GM21447 (cell line): ENCODE data around the gene LMO3.

Experiments used
- ATAC-seq: cut with Tn5 transposase; IDR thresholded peaks from one replicate; pipeline ENCODE4 v1.9.1; 2021; ENCODE audit not compliant: unreplicated experiment

LMO3 gene

DNA sequence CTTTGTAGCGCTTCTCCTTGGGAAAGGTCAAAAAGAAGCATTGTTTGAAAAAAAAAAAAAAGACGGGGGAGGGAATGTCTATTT is at the start of gene LMO3:
TSS of gene LMO3 (minus strand) at position 46 of the 84 bp plus-strand sequence. CDS start 5,302 bp downstream, outside the sequence.
- ATAC-seq, result no peak

DNA sequence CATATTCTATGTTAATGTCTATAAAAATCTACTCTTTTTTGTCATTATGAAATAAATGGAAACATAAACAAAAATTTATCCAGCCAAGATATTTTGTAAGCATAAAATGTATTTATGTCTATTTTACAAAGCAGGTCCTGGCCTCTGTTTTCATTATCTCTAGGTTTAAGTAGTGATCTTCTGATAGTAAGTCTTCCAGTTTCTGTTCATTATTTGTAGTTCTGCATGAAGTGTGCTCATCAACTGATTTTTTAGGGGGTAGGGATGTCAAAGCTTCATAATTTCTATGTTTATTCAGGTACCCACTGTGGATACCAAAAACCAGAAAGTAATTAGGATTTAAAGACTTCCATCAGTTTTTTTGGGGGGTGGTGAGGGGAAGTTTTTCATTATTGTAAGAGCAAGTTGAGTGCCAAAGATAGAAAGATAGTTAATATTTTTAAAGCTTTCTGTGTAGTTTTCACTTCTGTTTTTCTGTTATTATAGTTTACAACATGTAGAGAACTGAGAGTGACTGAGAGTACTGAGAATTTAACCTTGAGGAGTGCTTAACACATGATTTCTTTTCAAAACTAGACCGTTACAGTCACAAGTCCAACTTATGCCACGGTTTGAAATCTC is 30.6 kb upstream of the LMO3 start:
- ATAC-seq, result peak; percentile 68

DNA sequence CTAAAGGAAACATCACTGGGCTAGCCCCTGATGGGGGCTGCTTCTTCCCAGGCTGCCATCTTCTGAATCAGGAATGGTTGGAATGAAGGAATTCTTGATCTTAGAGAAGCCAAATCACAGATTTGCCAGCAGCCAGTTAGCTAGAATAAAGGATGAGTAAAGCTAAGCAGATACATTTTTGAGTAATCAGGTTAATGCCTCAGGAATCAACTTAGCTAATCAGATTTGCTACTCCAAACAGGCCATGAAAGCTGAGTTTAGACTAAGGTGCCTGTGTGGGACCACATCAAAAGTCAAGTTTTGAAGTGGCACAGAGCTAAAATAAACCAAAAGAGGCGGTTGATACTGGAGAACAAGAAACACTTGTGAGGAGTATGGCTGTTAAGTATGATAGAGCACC is 28.8 kb upstream of the LMO3 start:
- no peak for ATAC-seq

DNA sequence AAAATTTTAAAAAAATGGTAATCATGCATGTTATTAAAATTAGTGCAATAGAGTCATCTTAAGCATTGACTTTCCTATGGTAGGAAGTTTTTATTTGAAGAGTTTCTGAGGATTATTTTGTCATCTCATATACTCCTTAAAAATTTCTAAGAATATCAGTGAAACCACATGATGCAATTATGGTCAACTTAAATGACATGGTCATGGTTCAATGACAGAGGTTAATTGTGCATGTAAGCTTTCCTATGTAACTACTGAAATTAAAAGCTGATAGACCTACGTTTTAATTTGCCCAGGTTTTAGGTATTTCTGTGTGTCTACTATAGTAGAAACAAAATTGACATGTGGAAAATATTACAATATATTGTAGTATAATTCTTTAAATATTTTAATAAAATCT is 21.0 kb upstream of the LMO3 start:
- no peak for ATAC-seq

DNA sequence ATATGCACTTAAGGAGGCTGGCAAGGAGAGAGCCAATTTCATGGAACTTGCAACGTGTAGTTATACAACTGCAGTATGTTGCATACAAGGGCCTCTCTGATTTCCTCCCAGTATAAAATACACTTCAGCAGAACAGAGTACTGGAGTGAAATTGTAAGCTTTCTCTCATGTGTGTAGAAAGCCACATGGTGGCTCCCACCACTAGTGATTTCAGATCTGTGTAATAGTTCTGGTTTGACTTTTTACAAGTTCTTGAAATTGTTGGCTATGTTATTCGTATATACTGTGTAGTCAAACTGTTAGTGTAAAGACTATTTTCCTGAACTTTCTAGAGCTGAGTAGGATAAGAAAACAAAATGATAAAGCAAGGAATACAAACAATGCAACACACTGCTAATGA is 16.4 kb upstream of the LMO3 start:
- ATAC-seq, result no peak

DNA sequence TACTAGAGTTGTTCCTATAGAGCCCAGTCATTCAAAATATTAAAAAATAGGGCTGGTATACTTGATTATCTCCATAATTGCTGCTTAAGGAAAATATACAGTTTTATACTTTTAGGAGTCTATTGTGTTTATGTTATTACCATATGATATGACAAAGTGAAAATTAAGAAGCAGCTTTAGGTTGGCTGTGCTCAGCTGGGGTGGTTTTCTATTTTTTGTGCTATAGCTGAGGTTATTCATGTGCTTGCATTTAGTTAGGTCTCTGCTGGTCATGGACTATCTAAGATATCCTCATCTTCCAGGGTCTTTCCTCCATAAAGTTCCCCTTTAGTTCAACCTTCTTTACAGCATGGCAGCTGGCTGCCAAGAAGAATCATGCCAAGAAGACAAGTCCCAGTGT is 13.6 kb upstream of the LMO3 start:
- no peak for ATAC-seq

DNA sequence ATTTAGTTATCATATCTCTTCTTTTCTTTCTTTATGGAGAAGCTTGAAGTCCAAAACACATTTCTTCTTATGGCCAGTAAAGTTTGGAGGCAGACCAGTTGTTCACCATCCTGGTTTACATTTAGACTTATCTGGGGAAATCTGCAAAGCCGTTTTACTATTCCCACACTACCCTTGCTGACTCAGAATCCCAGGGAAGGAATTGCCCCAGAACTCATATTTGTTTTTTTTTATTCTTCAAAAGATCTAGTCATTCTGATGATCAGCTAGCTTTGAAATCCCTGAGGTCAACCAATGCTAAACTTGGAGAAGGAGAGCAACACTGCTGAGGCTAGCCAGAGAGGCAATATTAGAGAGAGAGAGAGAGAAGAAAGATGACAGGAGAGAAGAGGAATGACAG is 12.3 kb upstream of the LMO3 start:
- ATAC-seq, result no peak

DNA sequence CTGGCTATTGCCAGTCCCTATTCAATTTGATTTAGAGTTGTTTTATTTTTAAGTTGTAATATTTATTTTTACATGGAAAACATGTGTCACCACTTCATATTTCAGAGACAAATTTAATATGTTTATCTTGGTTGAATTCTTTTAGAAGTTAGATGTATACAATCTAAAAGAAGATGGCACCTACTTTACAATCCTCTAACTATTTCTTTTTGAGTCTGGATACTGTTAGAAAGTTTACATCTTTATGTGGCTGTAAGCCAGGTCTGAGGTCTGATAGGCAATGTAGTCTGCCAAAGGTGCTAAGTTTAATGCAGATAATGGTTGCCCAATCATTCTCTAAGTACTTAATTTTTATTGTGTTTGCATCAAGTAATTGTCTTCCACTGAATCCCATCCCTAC is 7.2 kb upstream of the LMO3 start:
- no peak for ATAC-seq

DNA sequence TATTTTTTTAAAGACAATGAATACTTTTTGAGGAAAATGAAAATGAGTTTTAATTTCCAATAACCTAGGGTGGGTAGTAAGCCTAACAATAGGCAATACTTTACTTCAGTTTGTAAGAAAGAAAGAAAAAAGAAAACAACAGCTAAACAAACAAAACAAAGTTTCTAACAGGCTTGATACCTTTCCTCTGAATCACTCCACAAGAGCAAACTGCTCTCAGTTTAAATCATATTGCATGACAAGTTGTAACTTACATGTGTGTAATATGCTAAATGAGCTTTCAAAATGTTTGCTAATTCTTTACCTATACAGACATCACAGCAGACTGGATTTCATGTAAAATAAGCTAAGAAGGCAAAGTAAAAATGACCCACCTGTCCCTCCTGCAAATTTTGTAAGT is 6.7 kb upstream of the LMO3 start:
- no peak for ATAC-seq

DNA sequence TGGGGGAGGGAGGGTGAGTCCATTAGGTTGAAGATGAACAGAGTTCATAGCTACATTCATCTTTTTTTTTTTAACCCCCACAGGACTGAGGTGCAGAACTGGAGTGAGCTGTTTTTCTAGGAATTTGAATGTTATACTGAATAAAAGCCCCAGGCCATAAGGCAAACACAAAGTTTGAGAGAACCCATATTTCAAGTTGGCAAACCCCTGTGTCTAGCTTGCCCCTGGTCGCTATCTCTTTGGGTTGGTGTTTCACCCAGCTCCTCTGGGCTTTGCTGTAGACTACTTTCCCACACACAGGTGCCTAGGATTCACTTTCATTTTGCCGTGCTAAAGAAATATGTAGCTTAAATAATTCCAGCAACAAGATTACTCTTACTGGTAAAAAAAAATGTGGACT is 5.2 kb upstream of the LMO3 start:
- ATAC-seq, result no peak

DNA sequence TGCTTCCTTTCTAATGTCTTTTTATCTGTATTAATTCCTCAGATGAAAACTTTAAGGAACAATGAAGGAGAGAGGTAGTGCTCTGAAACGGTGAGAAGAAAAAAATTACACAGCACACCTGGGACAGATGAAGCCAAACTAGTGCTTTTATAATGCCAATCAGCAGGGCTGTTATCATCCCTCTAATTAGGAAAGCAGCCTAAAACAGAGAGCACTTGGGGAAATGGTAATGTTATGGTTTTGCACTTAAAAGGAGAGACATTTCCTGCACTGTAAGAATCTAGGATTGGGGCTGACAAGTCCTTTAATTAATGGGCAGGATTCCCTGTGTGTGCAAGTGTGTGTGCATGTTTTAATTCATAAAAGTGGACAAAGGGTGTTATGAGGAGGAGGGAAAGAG is 4.8 kb upstream of the LMO3 start:
- no peak for ATAC-seq

DNA sequence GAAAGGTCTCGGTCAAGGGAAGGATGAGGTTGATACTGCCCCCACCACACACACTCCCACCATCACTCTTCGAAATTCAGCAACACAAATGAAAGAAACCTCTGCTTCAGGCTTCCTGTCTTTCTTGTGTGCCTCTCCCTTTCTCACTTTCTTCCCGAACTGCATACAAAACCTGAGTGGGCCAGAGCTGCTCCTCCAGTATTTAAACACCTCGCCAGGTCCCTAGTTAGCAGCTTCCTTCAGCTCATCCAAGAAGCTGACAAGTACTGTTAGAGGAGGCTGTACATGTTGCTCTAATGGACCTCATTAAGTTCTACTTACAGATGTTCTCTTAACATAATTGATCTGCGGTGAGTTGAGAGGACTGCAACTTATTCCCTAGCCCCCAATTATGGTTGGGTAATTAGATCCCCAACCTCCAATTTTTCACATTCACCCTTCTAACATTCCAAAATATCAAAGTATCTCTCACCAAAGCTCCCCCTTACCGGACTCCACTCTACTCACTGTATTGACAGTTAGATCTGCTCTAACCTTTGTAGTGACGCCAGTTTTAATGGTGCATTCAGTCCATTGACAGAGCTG is 4.1 kb upstream of the LMO3 start:
- ATAC-seq, result no peak

DNA sequence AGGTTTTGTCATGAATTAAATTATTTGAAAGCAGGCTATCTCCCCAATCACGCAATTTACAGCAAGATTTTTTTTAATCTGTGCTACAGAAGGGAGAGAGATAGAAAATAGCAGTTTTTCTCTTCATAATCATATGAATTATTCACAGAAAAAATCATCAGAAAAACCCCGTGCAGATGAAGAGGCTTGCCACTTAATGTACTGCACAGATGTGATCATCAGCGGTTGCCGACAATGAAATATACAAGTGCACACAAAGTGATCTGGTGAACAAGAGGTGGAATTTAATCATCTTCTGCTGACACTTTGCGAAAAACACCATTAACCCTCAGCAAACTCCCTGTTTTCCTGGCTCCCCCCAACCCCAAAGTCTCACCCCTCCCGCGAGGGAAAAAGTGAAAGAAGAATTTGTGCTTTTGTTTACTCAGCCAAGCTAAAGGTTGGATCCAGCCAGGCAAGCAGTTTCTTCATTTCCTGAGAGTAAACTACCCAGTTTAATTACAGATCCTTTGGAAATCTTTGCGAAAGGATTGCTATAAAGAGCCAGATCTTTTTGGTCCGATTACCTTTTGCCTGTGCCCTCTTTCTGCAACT is 3.1 kb upstream of the LMO3 start:
- no peak for ATAC-seq

DNA sequence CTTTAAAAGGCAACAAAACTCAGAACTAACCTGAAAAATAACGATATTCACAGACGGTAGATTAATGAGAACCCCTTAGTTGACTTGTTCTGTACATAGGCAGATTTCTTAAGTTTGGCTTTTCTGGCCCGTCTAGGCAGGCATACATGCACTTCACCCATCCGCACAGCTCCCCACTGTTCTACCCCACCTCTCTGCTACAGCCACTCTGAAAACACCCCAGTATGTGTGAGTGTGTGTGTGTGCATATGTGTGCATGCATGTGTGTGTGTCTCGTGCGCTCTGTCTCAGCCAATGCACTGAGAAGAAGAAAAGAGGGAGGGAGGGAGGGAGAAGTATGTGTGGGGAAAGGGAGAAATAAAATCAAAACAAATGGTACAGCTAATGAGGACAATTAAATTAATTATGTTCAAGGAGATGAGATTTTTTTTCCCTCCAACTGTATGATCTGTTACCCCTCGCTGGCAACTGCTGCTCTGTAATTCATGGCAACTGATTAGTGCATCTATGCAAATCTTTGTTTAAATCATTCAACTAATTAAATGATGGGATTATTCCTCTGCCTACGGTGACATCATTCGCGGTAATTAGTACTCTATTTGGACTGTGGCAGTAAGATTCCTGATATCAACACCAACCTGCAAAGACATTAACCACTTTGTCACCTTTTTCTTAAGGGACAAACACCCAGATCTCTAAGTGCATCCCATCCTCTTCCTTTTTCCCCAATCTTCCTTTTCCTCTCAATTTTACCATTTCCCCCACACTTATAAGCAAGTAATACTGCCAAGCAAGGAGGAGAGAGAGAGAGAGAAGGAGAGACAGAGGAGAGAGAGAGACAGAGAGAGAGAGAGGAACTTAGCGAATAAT is 2.2 kb upstream of the LMO3 start:
- no peak for ATAC-seq

DNA sequence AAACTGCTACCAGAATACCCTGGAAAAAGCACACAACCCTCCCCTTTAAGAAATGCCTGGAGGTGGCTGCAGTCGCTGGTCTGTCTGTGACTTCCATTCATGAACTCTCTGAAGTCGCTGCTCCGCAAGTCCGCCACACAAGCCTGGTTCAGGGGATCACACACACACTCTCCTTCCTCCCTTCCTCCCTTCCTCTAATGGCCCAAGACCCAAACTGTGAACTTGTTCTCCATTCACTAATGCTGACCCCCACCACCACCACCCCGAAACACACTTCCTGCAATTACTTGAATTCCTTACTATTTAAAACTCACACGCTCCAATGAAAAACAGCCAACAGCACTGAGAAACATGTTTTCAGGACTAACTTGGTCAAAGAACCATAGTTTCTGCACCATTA is 1.0 kb upstream of the LMO3 start:
- ATAC-seq, result no peak

DNA sequence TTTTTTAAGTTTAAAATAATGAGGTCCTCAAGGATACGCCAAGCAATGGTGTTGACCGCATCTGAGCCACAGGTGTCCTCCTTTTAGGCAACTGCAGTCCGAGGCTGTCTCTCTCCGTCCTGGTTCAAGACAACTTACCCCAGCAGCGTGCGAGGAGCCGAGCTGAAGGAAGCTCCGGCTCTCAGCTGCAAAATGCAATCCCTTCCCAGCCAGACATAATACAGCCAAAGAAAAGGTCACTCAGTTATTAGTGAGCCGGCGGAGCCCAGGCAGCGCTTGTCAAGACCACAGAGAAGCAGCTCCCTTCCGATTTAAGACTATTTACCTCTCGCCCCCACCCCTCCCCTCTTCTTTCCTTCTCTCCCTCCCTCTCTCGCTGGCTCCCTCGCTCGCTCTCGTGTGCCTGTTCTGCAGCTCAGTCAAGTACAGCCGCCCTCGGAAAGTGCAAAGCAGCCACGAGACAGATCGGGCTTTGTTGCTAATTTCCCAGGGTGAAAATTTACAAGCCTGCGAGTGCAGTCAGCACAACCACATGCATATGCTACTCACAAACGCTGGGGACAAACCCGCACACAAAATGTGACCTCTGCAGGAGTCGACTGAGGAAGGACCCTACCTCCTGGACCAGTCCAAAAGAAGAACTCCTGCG is 363 bp upstream of the LMO3 start:
- ATAC-seq, result no peak

DNA sequence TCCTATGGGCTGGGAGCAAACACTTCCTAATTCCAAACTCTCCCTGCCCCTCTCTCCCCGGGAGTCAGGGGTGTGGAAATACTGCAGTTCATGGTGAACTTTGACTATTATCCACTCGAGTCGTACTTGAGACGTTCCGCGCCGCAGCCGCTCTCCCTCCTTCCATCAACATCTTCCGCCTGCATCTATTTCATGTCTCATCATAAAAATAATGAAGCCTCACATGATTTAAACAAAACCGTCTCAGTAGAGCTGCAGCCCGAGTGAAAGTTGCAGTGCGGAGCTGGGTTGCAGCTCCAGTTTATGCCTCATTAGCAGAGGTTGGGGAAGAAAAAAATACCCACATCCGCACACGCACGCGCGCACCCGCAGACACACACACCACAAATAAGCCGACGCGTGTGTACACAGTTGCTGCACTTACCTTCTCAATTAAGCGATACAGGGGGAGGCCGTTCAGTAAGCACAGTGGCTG is 283 bp downstream of the LMO3 start:
- ATAC-seq, result no peak

DNA sequence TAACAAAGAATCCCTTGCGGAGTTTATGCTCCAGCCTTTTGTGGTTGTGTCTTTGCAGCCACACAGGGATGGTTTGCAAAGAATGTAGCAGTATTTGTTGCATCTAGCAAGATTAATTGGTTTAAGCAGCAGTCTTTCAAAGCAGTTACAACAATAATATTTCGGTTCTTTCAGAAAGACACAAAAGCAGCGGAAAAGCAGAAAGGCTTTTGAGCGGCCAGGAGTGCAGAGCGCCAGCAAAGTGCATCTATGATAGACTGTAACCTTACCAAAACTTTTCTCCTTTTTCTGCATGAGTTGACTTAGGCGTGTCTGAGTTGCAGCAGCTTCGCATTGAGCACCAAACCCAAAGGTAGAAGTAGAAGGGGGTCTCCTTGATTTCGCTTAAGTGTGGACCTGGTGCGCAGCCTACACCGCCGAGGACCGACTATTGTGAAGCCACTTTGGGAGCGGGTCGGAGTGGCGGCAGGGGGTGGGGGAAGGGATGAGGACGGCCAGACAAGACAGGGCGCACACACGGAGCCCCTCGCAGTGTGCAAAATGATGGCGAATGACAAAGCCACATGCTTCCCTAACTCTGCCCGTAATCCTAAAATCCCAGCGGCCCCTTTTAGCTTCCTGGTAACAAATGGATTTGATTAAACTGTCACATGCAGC is 1.2 kb downstream of the LMO3 start:
- no peak for ATAC-seq

DNA sequence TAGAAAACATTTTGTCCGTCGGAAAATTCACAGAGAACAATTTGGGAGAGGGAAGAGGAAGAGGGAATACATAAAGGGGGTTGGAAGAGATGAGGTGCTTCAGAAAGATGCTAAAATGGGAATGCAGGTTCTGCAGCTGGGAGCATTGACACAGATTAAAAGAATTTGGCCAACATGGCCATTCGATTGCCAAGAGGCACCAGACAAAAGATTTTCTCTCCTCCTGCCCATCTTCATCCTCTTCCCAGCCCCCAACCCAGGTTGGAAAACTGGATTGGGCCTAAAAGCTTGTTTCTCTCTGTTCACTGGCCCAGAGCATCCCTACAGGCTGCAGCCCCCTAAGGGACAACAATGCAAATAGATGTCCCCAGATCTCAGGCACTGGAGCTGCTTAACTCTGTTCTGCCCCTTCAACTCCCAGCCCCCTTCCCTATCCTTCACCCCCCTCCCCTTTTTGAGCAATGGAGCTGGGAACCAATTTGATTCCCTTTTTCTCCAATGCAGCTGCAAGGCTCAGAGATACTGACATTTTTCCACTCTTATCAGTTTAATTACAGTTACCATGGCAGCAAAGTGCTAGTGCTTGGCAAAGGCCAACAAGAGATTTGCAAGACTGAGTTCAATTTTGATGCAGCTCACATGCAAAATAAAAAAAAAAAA is 1.9 kb downstream of the LMO3 start:
- no peak for ATAC-seq

DNA sequence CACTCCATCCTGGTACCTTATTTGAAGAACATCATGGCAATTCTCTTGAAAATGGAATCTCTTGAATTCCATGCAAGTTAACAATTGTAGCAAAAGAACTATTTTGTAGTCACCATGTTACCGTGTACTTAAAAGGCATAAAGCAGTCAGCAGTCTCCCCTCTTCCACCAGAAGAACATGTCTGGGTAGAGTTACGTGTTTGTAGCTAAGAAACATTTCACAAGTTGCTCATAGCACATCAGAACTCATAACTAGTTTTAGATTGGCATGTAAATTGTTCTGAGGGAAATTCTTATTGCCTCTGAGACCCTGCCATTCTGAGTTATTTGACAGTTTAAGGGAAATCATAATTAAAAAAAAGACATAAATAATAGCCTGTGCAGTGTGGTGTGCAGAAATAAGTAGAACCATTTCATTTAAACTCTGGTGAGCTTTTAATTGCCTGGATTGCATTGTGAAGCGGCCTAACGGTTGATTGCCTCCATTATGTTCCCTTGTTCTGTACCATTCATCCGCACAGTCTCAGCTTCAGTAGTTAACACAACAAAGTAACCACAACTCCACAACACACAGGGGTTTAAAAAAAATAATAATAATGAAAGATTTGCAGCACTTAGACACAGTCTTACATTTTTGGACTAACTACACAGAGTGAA is 2.6 kb downstream of the LMO3 start:
- ATAC-seq, result no peak
